Mesodermal cell (in vitro differentiated cells): ENCODE data around the gene RAP1A.

ENCODE experiments used
- H3K27ac ChIP-seq: 2 replicates; pipeline ENCODE4 v1.7.0; 2013; ENCODE audit warnings: mild to moderate bottlenecking, low read depth, low read length, moderate library complexity; ENCODE audit not compliant: severe bottlenecking
- H3K36me3 ChIP-seq: 2 replicates; pipeline ENCODE4 v1.7.1; 2013; ENCODE audit warnings: mild to moderate bottlenecking, low read length, moderate library complexity; ENCODE audit not compliant: control insufficient read depth, insufficient read depth
- H3K4me1 ChIP-seq: one replicate; pipeline ENCODE4 v1.7.1; 2013; ENCODE audit warnings: mild to moderate bottlenecking, low read length; ENCODE audit not compliant: insufficient read depth, control insufficient read depth, poor library complexity, severe bottlenecking
- H3K4me3 ChIP-seq: 2 replicates; pipeline ENCODE4 v1.7.0; 2013; ENCODE audit warnings: low read length, control low read depth, mild to moderate bottlenecking; ENCODE audit not compliant: insufficient read depth, poor library complexity, severe bottlenecking; ENCODE audit errors: extremely low read depth
- H3K9me3 ChIP-seq: 2 replicates; pipeline ENCODE4 v1.7.1; 2013; ENCODE audit warnings: mild to moderate bottlenecking, low read length, moderate library complexity; ENCODE audit not compliant: control insufficient read depth
- WGBS, 2 experiments: methylation state at CpG; one replicate each; pipeline ENCODE4 v1.1.5; 2013; ENCODE audit warnings: missing lambda C conversion rate in 2 of 2; ENCODE audit not compliant: insufficient coverage in 2 of 2; 5-methylcytosine and 5-hydroxymethylcytosine counted together

Gene RAP1A

GRCh38 chr1:111719135-111719534 is 99.5 kb downstream of the RAP1A start:
- no peaks in the 10 kb centered on the region for H3K9me3 ChIP-seq
- WGBS, 2 experiments, result 97 to 100% methylated on average over 2 to 3 of the region's 5 CpGs
- peaks cover 10% of the 10 kb centered on the region for H3K36me3 ChIP-seq
- H3K4me3 ChIP-seq, result no peak overlapping the region
- H3K4me1 ChIP-seq, result no peaks in the 10 kb centered on the region
- no peak overlapping the region for H3K27ac ChIP-seq

GRCh38 chr1:111719674-111720132 is 100.1 kb downstream of the RAP1A start:
- WGBS, 2 experiments, result 65 to 86% methylated on average over 2 of the region's 4 CpGs
- peaks cover 10% of the 10 kb centered on the region for H3K36me3 ChIP-seq
- no peak overlapping the region for H3K27ac ChIP-seq
- H3K9me3 ChIP-seq, result no peaks in the 10 kb centered on the region
- H3K4me3 ChIP-seq, result no peak overlapping the region
- H3K4me1 ChIP-seq, result no peaks in the 10 kb centered on the region

DNA sequence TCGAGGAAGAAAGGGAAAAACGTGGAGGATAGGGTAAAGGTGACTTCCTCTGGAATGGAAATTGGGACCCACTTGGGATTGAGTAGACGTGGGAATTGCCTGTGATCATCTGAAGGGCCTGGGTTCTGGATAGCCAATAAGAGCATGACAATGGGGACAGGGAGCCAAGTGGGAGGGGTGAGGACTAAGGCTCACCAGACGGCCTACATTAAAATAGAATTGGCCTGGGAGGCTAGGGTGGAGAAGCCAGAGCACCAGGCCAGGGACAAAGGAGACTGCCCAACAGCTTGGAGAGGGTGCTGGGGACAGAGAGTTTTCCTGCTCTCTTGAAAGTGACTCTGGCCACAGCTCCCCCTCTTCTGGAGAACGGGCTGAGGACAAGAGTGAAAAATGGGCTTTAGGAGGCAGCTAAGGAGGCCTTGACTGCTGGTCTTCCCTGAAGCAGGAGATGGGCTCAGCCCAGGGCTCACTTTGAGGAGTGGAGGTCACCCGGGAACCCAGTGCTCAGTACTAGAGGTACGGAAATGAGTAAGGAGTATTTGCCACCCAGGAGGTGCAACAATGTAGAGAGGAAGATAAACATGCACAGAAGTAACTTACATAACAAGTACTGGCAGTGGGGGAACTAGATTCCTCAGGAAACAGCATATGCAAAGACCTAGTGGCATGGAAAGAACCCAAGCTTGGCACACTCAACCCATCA is 100.8 kb downstream of the RAP1A start:
- H3K9me3 ChIP-seq, result no peaks in the 10 kb centered on the region
- H3K27ac ChIP-seq, result no peak overlapping the region
- no peaks in the 10 kb centered on the region for H3K4me1 ChIP-seq
- WGBS, 2 experiments, result 86 to 93% methylated on average over 4 to 5 of the region's 7 CpGs
- peaks cover 10% of the 10 kb centered on the region for H3K36me3 ChIP-seq
- H3K4me3 ChIP-seq, result no peak overlapping the region

- Histone ChIP-seq H3K4me3 (no peak overlapping the region), H3K4me1 (no peaks in the 10 kb centered on the region), H3K27ac (no peak overlapping the region), H3K9me3 (no peaks in the 10 kb centered on the region), H3K36me3 (peaks cover 13% of the 10 kb centered on the region)
- 86 to 96% methylated on average over 8 to 10 of the region's 10 CpGs for WGBS, 2 experiments
Observed at GRCh38 chr1:111720977-111721786, 101.6 kb downstream of the RAP1A start.

DNA sequence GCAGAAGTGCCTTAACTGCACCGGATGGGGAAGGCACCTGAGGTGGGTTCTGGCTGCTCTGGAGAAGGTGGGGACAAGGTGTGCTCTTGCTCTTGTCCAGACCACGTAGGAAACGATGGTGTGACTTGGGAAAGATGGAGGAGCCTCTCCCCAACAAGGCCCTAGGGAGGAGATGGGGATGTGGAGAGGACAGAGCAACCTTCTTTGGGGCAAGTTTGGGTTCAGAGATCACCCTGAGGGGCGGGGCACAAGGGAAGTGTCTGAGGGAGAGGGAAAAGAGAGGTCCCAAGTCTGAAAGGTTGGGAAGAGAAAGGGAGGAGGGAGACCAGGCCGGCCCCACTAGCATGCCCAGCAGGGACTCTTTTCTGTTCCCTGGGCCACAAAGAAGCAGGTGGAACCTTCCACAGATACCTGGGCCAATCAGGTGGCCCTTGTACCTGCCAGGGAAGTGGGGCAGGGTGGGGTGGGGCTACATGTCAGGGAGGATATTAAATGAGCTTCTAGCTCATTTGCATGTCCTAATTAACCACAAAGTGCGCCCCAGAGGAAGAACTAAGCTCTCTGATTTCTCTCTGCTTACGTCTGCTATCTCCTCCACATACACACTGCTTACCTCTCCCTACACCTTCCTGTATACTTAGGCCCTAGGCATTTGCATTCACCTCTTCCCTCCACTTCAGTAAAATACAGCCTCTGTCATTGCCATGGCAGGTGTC is 103.7 kb downstream of the RAP1A start:
- H3K27ac ChIP-seq, result no peak overlapping the region
- H3K36me3 ChIP-seq, result peaks cover 12% of the 10 kb centered on the region
- H3K4me1 ChIP-seq, result no peaks in the 10 kb centered on the region
- H3K4me3 ChIP-seq, result no peak overlapping the region
- WGBS, 2 experiments, result 86 to 92% methylated on average over 4 to 5 of the region's 7 CpGs
- H3K9me3 ChIP-seq, result no peaks in the 10 kb centered on the region

- Histone ChIP-seq H3K9me3 (no peaks in the 10 kb centered on the region), H3K27ac (no peak overlapping the region), H3K36me3 (peaks cover 12% of the 10 kb centered on the region), H3K4me3 (no peak overlapping the region), H3K4me1 (no peaks in the 10 kb centered on the region)
- 70 to 80% methylated on average over 1 of the region's 1 CpG for WGBS, 2 experiments
Observed at GRCh38 chr1:111723871-111724270, 104.3 kb downstream of the RAP1A start.

DNA sequence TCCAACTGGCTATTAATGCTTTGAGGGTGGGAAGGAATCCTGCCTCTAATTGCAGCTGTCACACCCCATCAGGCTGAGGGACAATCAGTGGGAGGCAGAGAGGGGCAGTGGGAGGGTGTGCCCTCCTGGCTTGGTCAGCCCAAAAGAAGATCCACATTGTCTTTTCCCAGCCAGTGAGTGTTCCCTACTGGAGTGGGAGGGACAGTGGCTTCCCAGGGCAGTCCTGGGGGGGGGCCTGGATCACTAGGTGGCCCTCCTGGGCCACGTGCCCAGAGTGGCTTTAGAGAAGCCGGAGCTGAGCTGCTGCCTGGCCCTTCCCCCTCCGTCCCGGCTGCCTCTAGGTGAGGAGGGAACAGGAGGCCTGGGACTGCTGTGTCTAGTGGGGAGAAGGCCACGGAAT is 105.6 kb downstream of the RAP1A start:
- peaks cover 4% of the 10 kb centered on the region for H3K4me1 ChIP-seq
- H3K4me3 ChIP-seq, result no peak overlapping the region
- no peak overlapping the region for H3K27ac ChIP-seq
- WGBS, 2 experiments, result 19 to 43% methylated on average over 2 to 4 of the region's 5 CpGs
- H3K9me3 ChIP-seq, result no peaks in the 10 kb centered on the region
- H3K36me3 ChIP-seq, result peaks cover 12% of the 10 kb centered on the region

DNA sequence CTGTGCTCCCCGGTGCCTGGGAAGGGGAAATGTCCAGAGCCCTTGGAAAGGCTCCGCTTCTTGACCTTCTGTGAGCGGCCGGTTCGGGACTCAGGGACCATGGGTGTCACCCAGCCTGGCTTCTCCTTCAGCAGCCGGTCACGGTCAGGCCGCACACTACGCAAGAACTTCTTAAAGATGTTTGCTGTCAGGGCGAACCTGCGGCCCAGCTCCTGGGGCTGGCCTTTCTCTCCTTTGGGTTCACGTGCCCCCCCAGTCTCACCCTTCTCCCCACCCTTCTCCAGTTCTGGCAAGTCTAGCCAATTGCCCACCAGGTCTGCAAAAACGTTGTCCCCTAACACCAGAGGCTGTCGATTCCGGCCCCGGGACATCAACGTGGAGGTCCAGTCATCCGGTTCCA is 107.5 kb downstream of the RAP1A start:
- H3K9me3 ChIP-seq, result no peaks in the 10 kb centered on the region
- 82 to 87% methylated on average over 13 to 18 of the region's 18 CpGs for WGBS, 2 experiments
- peaks cover 12% of the 10 kb centered on the region for H3K36me3 ChIP-seq
- no peak overlapping the region for H3K4me3 ChIP-seq
- H3K27ac ChIP-seq, result no peak overlapping the region
- H3K4me1 ChIP-seq, result peaks cover 8% of the 10 kb centered on the region

DNA sequence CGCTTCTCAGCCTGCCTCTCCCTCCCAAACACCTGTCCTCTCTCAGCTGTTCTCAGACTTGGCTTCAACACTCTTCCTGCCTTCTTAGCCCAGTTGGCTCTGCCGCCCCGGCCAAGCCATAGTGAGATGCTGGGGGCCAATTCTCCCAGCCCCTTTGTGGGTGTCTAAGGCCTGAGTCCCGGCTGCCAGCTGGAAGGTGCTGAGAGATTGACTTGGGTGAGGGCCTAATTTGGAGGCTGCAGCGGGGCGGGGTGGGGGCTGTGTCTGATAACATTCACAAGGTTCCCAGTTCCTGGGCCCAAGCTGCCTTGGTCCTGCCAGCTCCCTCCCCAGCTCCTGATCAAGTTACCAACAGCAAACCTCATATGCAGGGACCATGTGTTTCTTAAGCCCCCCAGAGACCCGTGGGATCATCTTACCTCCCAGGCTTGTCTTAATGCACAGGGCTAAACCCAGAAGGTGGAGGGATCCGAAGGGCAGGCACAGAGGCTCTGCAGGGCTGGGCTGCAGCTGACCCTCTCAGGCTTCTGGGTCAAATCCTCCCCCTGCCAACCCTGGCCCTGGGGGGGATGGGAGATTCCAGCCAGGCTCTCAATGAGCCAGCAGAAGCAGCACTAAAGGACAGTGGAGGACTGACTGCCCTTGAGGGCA is 109.8 kb downstream of the RAP1A start:
- no peak overlapping the region for H3K27ac ChIP-seq
- H3K36me3 ChIP-seq, result peaks cover 12% of the 10 kb centered on the region
- H3K4me3 ChIP-seq, result no peak overlapping the region
- H3K4me1 ChIP-seq, result peaks cover 18% of the 10 kb centered on the region
- WGBS, 2 experiments, result 75% methylated on average over 5 to 6 of the region's 8 CpGs
- H3K9me3 ChIP-seq, result no peaks in the 10 kb centered on the region

DNA sequence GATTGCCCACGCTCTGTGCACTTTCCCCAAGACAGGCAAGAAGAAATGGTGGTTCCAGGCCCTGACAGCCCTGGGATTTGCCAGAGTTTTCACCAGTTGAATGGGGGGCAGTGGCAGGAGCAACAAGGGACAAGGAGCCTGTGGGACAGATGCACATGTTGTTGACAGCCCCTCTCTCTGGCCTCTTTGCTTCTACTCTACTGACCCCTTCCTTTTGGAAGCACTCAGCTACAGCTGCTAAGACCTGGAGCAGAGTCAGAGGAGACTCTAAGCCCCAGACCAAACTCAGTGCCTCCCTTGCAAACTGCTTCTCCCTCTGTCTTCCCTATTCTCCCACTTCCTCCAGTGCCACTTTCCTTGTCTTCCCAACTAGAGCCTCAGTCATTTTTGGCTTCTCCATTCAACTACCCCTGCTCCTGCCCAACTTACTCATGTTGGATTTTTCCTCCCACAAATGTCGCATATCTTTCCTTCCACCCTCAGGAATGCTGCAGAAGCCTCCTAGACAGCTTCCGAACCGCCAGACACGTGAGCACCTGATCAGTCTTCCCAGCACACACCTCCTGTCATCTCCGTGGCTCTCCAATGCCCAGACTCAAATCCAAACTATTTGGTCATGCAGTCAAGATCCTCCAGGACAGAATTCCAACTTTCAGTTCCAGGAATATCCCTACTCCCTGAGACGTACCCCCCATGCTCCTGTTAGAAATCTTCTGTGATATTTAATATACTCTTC is 110.5 kb downstream of the RAP1A start:
- 83 to 88% methylated on average over 6 to 7 of the region's 7 CpGs for WGBS, 2 experiments
- H3K9me3 ChIP-seq, result no peaks in the 10 kb centered on the region
- H3K4me1 ChIP-seq, result peaks cover 18% of the 10 kb centered on the region
- H3K27ac ChIP-seq, result no peak overlapping the region
- H3K4me3 ChIP-seq, result no peak overlapping the region
- peaks cover 14% of the 10 kb centered on the region for H3K36me3 ChIP-seq
